ENCODE measurements around the gene LMAN1L. TPM values are rescaled to one million over a fixed set of nuclear protein-coding genes. Genes with fewer than 3 reads are reported as not detected.

The LMAN1L gene
- total and polyA plus RNA-seq, 4 donors, result 0.08 TPM; not detected in 3

DNA sequence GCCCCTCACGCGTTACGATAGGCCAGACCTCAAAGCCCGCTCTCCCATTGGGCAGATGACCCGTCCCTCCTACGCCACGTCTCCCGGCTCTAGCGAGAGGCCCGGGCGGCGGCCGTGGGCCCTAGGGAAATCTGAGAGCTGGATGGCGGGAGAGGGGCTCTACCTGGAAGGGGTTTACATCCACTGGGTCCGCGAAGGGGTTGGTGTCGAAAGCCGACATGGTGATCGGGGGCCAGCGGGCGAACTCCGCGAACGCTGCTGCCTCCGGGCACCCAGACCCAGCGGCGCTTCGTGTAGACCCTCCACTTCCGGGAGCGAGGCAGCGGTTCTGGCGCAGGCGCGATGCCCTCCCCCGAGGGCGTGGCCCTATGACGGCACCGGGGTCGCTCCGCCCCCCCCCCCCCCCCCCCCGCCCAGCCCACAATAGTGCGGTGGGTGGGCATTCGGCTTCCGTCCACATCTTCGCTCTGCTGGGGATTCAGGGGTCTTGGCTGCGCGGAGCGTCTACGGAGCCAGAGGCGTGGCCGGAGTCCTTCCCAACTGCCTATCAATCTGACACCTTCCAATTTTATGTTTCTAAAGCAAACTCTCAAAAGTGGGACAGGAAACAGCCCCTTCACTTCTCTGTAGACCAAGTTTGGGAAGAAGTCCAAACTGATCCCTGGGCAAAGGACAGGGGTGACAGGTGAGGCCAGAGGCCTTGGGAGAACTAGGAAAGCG lies 60.6 kb downstream of the LMAN1L start, which contains the start of gene SCAMP2:
Gene SCAMP2 (minus strand): TSS at position 330 of the 720 bp plus-strand sequence. CDS start 110 bp downstream, at position 220.
- no peaks in the 10 kb centered on the region for H3K27me3 ChIP-seq (ENCODE audit: control insufficient read depth in 4 of 4, insufficient read depth in 4 of 4, low read length in 3 of 4)
- WGBS, result under 1% methylated on average over 51 of the region's 52 CpGs
- no peaks in the 10 kb centered on the region for H3K36me3 ChIP-seq (ENCODE audit: control insufficient read depth in 4 of 4, insufficient read depth in 3 of 4, low read depth in 1 of 4, low read length in 3 of 4)
- H3K27ac ChIP-seq (ENCODE audit: low read depth in 1 of 2, low read length in 2 of 2), result peak within 1 kb of the TSS; percentile 93 to 97
- DNase-seq (ENCODE audit: low spot score), result peak; percentile 90
- peak within 1 kb of the TSS; percentile 54 to 96 (median 92) for H3K4me3 ChIP-seq (ENCODE audit: low read depth in 1 of 3, low read length in 3 of 3)
- H3K9me3 ChIP-seq (ENCODE audit: control insufficient read depth in 4 of 4, low read length in 3 of 4), result no peaks in the 10 kb centered on the region
- peaks cover 10 to 46% (median 30%) of the 10 kb centered on the region in 4 donors for H3K4me1 ChIP-seq (ENCODE audit: control insufficient read depth in 4 of 4, insufficient read depth in 4 of 4, low read length in 3 of 4)
- TF ChIP-seq, protein P1, sequence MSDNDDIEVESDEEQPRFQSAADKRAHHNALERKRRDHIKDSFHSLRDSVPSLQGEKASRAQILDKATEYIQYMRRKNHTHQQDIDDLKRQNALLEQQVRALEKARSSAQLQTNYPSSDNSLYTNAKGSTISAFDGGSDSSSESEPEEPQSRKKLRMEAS (IDR thresholded peaks at IDR 0.05), result peak; percentile 57
- TF ChIP-seq YY1 (IDR thresholded peaks at IDR 0.05), result peak; percentile 53
- TF ChIP-seq HNF4G (IDR thresholded peaks at IDR 0.05), result no peak
- peak in 1 of 2 donors; percentile 76 for TF ChIP-seq GABPA (IDR thresholded peaks at IDR 0.05 in 1 of 2, conservative IDR thresholded peaks at IDR 0.05 in 1 of 2)
- TF ChIP-seq RXRA (IDR thresholded peaks at IDR 0.05), result no peak
- peak; percentile 65 for TF ChIP-seq SP1 (IDR thresholded peaks at IDR 0.05)
- TF ChIP-seq HNF4A (conservative IDR thresholded peaks at IDR 0.05), result peak in 1 of 2 donors; percentile 24
- peak within 1 kb of the TSS; percentile 85 to 89 for H3K9ac ChIP-seq (ENCODE audit: low read depth in 1 of 2, low read length in 2 of 2)

DNA sequence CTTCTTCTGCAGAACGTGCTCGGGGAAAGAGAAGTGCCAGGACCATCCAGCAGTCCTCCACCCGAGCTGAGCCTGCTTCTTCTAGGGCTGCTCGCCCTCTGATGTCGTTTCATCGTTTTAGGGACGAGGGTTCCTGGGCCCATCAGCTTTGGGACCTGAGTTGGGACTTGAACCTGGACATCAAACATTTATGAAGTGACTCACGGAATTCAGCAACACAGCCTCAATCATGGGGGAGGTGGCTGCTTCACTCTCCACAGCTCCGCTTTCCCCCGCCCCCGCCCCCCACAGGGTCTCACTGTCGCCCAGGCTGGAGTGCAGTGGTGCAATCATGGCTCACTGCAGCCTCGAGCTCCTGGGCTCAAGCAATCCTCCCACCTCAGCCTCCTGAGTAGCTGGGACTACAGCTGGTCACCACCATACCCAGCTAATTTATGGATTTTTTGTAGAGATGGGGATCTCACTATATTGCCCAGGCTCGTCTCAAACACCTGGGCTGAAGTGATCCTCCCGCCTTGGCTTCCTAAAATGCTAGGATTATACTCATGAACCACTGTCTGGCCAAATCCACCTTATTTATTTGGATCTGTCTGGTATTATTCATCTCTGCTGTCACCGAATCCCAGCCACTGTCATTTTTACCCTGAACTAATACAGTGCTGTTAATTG lies 61.3 kb downstream of the LMAN1L start:
- Histone ChIP-seq H3K9me3 (ENCODE audit: control insufficient read depth in 4 of 4, low read length in 3 of 4) (no peaks in the 10 kb centered on the region), H3K36me3 (ENCODE audit: control insufficient read depth in 4 of 4, insufficient read depth in 3 of 4, low read depth in 1 of 4, low read length in 3 of 4) (no peaks in the 10 kb centered on the region), H3K27ac (ENCODE audit: low read depth in 1 of 2, low read length in 2 of 2) (peak overlapping the region; percentile 93 to 97), H3K4me1 (ENCODE audit: control insufficient read depth in 4 of 4, insufficient read depth in 4 of 4, low read length in 3 of 4) (peaks cover 8 to 40% (median 26%) of the 10 kb centered on the region in 4 donors), H3K4me3 (ENCODE audit: low read depth in 1 of 3, low read length in 3 of 3) (peak overlapping the region; percentile 54 to 96 (median 92)), H3K27me3 (ENCODE audit: control insufficient read depth in 4 of 4, insufficient read depth in 4 of 4, low read length in 3 of 4) (no peaks in the 10 kb centered on the region), H3K9ac (ENCODE audit: low read depth in 1 of 2, low read length in 2 of 2) (peak overlapping the region in 1 of 2 donors; percentile 78)
- TF ChIP-seq HNF4A (conservative IDR thresholded peaks at IDR 0.05) (no peak), RAD21 (IDR thresholded peaks at IDR 0.05) (no peak), SP1 (IDR thresholded peaks at IDR 0.05) (no peak), TAF1 (conservative IDR thresholded peaks at IDR 0.05) (no peak), FOXA2 (IDR thresholded peaks at IDR 0.05) (no peak), JUND (IDR thresholded peaks at IDR 0.05) (no peak), NR2F2 (IDR thresholded peaks at IDR 0.05) (no peak), GABPA (IDR thresholded peaks at IDR 0.05 in 1 of 2, conservative IDR thresholded peaks at IDR 0.05 in 1 of 2) (no peak), EGR1 (IDR thresholded peaks at IDR 0.05; ENCODE audit: low read depth in 2 of 2) (no peak), FOXA1 (IDR thresholded peaks at IDR 0.05) (no peak), YY1 (IDR thresholded peaks at IDR 0.05) (no peak), RXRA (IDR thresholded peaks at IDR 0.05) (no peak), REST (IDR thresholded peaks at IDR 0.05) (no peak), HNF4G (IDR thresholded peaks at IDR 0.05) (no peak), ZBTB33 (IDR thresholded peaks at IDR 0.05) (no peak)
- TF ChIP-seq, protein P1 (IDR thresholded peaks at IDR 0.05), result no peak
- TF ChIP-seq, protein P2, sequence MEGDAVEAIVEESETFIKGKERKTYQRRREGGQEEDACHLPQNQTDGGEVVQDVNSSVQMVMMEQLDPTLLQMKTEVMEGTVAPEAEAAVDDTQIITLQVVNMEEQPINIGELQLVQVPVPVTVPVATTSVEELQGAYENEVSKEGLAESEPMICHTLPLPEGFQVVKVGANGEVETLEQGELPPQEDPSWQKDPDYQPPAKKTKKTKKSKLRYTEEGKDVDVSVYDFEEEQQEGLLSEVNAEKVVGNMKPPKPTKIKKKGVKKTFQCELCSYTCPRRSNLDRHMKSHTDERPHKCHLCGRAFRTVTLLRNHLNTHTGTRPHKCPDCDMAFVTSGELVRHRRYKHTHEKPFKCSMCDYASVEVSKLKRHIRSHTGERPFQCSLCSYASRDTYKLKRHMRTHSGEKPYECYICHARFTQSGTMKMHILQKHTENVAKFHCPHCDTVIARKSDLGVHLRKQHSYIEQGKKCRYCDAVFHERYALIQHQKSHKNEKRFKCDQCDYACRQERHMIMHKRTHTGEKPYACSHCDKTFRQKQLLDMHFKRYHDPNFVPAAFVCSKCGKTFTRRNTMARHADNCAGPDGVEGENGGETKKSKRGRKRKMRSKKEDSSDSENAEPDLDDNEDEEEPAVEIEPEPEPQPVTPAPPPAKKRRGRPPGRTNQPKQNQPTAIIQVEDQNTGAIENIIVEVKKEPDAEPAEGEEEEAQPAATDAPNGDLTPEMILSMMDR (IDR thresholded peaks at IDR 0.05; ENCODE audit: low read depth, low read length, missing input control), result no peak
- TF ChIP-seq, protein P3, sequence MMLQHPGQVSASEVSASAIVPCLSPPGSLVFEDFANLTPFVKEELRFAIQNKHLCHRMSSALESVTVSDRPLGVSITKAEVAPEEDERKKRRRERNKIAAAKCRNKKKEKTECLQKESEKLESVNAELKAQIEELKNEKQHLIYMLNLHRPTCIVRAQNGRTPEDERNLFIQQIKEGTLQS (IDR thresholded peaks at IDR 0.05), result no peak
- 40% methylated on average over 16 of the region's 16 CpGs for WGBS
- no peak for DNase-seq (ENCODE audit: low spot score)
